Ishikawa (cell line): ENCODE measurements around the gene MAMLD1.

Source experiments
- CEBPB ChIP-seq: IDR thresholded peaks from 2 replicates; pipeline ENCODE4 v1.6.1; 2012
- CREB1 ChIP-seq: IDR thresholded peaks from 2 replicates; pipeline ENCODE4 v1.6.1; 2012; ENCODE audit warnings: low read depth
- EGR1 ChIP-seq: IDR thresholded peaks from 2 replicates; pipeline ENCODE4 v1.6.1; 2012
- EP300 ChIP-seq: IDR thresholded peaks from 2 replicates; pipeline ENCODE4 v1.6.1; 2012; ENCODE audit warnings: borderline replicate concordance
- FOXM1 ChIP-seq: IDR thresholded peaks from 2 replicates; pipeline ENCODE4 v1.6.1; 2012; ENCODE audit warnings: low read depth, borderline replicate concordance
- NFIC ChIP-seq: IDR thresholded peaks from 2 replicates; pipeline ENCODE4 v1.6.1; 2012
- RAD21 ChIP-seq: IDR thresholded peaks from 2 replicates; pipeline ENCODE4 v1.6.1; 2012; ENCODE audit warnings: low read depth
- TAF1 ChIP-seq: IDR thresholded peaks from 2 replicates; pipeline ENCODE4 v1.6.1; 2012; ENCODE audit warnings: low read depth, mild to moderate bottlenecking
- TCF12 ChIP-seq: IDR thresholded peaks from 2 replicates; pipeline ENCODE4 v1.6.1; 2012; ENCODE audit warnings: low read depth
- TEAD4 ChIP-seq: IDR thresholded peaks from 2 replicates; pipeline ENCODE4 v1.6.1; 2012
- USF1 ChIP-seq: IDR thresholded peaks from 2 replicates; pipeline ENCODE4 v1.6.1; 2012
- YY1 ChIP-seq: IDR thresholded peaks from 2 replicates; pipeline ENCODE4 v1.6.1; 2012; ENCODE audit warnings: low read depth
- ZBTB7A ChIP-seq: IDR thresholded peaks from 2 replicates; pipeline ENCODE4 v1.6.1; 2012; ENCODE audit warnings: low read depth
- TF ChIP-seq, protein P1 (sequence below): IDR thresholded peaks from 2 replicates; pipeline ENCODE4 v1.6.1; 2012; ENCODE audit warnings: low read depth, mild to moderate bottlenecking
- TF ChIP-seq, protein P2 (sequence below): IDR thresholded peaks from 2 replicates; pipeline ENCODE4 v1.6.1; 2012

Gene MAMLD1

DNA sequence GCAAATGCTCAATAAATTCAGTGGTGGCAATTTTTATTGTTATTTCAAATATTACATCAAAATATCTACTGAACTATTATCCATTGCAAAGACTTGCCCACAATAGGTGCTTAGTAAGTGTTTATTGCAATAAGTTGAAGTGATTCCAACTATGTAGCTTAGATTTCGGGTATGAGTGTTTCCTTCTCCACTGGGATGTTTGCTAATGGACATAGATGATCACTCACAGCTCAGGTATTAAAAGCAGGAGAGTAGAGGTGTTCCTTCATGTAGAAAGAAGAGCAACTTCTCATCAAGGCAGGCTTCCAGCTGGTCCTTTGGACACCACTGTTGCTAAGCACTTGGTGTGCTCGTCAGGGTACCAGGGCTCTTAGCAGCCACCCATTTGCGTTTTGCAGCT, 139.0 kb downstream of the MAMLD1 start:
- TF ChIP-seq EGR1 (no peak), USF1 (no peak), RAD21 (no peak), TEAD4 (no peak), ZBTB7A (no peak), CEBPB (no peak), TAF1 (no peak), NFIC (no peak), CREB1 (no peak), EP300 (no peak), YY1 (no peak), FOXM1 (no peak), TCF12 (no peak)
- TF ChIP-seq, protein P1, sequence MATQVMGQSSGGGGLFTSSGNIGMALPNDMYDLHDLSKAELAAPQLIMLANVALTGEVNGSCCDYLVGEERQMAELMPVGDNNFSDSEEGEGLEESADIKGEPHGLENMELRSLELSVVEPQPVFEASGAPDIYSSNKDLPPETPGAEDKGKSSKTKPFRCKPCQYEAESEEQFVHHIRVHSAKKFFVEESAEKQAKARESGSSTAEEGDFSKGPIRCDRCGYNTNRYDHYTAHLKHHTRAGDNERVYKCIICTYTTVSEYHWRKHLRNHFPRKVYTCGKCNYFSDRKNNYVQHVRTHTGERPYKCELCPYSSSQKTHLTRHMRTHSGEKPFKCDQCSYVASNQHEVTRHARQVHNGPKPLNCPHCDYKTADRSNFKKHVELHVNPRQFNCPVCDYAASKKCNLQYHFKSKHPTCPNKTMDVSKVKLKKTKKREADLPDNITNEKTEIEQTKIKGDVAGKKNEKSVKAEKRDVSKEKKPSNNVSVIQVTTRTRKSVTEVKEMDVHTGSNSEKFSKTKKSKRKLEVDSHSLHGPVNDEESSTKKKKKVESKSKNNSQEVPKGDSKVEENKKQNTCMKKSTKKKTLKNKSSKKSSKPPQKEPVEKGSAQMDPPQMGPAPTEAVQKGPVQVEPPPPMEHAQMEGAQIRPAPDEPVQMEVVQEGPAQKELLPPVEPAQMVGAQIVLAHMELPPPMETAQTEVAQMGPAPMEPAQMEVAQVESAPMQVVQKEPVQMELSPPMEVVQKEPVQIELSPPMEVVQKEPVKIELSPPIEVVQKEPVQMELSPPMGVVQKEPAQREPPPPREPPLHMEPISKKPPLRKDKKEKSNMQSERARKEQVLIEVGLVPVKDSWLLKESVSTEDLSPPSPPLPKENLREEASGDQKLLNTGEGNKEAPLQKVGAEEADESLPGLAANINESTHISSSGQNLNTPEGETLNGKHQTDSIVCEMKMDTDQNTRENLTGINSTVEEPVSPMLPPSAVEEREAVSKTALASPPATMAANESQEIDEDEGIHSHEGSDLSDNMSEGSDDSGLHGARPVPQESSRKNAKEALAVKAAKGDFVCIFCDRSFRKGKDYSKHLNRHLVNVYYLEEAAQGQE = no peak
- TF ChIP-seq, protein P2, sequence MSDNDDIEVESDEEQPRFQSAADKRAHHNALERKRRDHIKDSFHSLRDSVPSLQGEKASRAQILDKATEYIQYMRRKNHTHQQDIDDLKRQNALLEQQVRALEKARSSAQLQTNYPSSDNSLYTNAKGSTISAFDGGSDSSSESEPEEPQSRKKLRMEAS = no peak

DNA sequence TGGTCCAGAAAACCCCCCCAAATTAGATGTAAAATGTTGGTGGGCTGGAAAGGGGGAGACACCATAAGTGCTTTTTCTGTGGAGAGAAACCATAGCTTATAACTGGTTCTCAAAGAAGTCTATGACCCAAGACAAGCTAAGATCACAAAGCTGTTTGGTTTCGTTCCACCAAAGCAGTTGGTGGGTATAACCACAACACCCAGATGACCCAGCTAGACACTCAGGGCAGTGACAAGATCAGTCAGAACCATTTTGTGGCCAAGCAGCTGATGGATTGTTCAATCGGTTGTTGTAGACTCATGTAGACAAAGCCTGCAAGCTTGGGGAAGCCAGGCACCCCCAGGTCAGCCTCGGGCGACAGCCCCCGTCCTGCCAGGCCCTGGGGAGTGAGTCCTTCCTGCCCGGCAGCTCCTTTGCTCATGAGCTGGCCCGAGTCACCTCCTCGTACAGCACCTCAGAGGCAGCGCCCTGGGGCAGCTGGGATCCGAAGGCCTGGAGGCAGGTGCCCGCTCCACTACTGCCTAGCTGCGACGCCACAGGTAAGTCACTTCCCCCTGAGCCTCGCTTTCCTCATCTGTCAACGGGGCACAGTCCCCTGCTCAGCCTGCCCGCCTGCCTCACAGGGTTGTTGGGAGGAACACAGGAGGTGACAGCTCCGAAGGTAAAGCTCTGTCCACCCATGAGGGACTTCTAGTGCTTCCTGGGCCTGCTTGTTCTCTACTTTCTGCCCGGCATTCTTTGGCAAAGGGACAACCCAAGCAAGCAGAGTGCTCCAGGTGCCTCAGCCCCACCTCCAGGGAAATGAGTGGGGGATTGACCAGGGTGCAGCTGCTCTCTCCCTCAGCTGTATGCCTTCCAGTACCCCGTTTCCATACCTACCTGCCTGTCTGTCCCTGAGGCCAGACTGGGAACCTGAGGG, 140.1 kb downstream of the MAMLD1 start:
- TF ChIP-seq CREB1 (no peak), TEAD4 (no peak), EGR1 (no peak), RAD21 (no peak)

DNA sequence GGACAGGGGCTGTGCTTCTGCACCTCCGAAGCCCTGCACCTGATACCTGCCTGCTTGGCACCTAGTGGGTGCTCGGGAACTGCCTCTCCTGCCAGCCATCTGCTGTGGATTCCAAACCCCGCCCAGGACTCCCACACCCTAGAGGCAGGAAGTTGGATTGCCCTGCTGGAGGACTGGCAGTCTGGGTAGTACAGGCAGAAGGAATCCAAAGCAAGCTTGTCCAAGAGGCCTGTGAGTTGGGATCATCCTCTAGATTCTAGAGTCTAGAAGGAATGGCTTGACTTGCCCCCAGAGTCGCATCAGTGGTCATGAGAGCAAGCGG, 140.7 kb downstream of the MAMLD1 start:
- no peak for TF ChIP-seq ZBTB7A
- TF ChIP-seq CEBPB = no peak
- no peak for TF ChIP-seq EGR1
- no peak for TF ChIP-seq RAD21
- TF ChIP-seq YY1 = no peak
- TF ChIP-seq NFIC = no peak
- no peak for TF ChIP-seq USF1
- TF ChIP-seq EP300 = no peak
- TF ChIP-seq TEAD4 = no peak
- TF ChIP-seq FOXM1 = no peak
- TF ChIP-seq, protein P1 = no peak
- TF ChIP-seq TAF1 = no peak

DNA sequence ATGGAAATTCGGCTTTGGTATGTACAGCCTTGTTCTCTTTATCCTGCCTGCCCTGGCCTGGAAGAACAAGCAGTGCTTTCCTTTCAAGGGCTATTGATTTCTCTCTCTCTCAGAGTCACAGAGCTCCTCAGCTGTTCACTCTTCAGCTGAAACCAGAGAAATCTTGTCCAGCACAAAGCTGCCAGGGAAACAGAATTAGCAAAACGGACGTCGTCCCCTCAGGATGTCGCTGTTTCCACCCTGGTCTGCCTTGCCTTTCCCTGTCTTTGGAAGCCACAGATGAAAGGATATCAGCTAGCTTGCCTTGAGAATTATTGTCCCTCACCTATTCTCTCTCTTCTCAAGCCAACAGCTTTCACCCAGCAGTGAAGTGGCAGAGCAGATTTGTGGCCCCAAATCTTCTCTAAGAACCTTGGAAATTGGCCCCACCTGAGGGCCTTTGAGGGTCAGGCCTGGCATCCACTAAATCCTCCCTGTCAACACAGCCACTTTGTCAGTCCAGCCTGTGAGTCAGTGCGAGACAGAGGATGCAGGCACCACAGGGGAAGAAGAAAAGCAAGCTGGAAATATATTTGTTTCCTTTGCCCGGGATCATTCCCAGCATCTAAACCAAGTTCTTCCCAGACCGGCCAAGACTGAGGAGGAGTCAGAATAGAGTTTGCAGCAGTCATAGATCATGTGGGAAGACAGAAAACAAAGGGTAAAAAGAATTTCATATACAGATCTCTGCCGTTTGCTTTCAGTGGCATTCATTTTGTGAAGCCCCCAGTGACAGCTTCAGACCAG, 141.5 kb downstream of the MAMLD1 start:
- TF ChIP-seq TAF1 = no peak
- no peak for TF ChIP-seq ZBTB7A
- TF ChIP-seq USF1 = no peak
- no peak for TF ChIP-seq TCF12
- no peak for TF ChIP-seq EGR1
- TF ChIP-seq TEAD4 = no peak
- TF ChIP-seq, protein P1 = no peak
